Stimulated activated CD8-positive, alpha-beta memory T cell treated with anti-CD3 and anti-CD28 coated beads, Interleukin-15, amount 100 ng/mL, for 4 hours (primary cell): ENCODE measurements around the gene SIL1.
"Not testable (repeated sequence)": the region's sequence is repeated elsewhere in the genome, so short reads cannot be mapped to it uniquely, and the experiment has no call there.

Source experiments
- DNase-seq, 2 donors: peaks; one replicate each; pipeline ENCODE4 v3.0.0-alpha.2; 2020; ENCODE audit warnings: low read depth in 2 of 2

Gene SIL1

GRCh38 chr5:139204196-139204595 is 6.0 kb upstream of the SIL1 start:
- no peak for DNase-seq

- DNase-seq, result no peak
Observed at GRCh38 chr5:139199321-139199720, 1.2 kb upstream of the SIL1 start.

GRCh38 chr5:139196296-139196956 is 1.7 kb downstream of the SIL1 start:
- DNase-seq, result no peak

GRCh38 chr5:139194486-139194885 is 3.7 kb downstream of the SIL1 start:
- no peak for DNase-seq

GRCh38 chr5:139193928-139194327 is 4.2 kb downstream of the SIL1 start:
- no peak for DNase-seq

- DNase-seq, result not testable (repeated sequence)
Observed at GRCh38 chr5:139192906-139193305, 5.3 kb downstream of the SIL1 start.

- not testable (repeated sequence) for DNase-seq
Observed at GRCh38 chr5:139191954-139192353, 6.2 kb downstream of the SIL1 start.

- DNase-seq, result no peak
Observed at GRCh38 chr5:139190125-139190524, 8.0 kb downstream of the SIL1 start.

GRCh38 chr5:139188558-139189270 is 9.5 kb downstream of the SIL1 start:
- no peak for DNase-seq

GRCh38 chr5:139186752-139187326 is 11.3 kb downstream of the SIL1 start:
- no peak for DNase-seq

GRCh38 chr5:139186261-139186660 is 11.9 kb downstream of the SIL1 start:
- no peak for DNase-seq

GRCh38 chr5:139185589-139185988 is 12.6 kb downstream of the SIL1 start:
- no peak for DNase-seq

GRCh38 chr5:139183502-139183901 is 14.7 kb downstream of the SIL1 start:
- DNase-seq, result no peak

- no peak for DNase-seq
Observed at GRCh38 chr5:139182528-139183296, 15.5 kb downstream of the SIL1 start.

GRCh38 chr5:139181835-139182452 is 16.2 kb downstream of the SIL1 start:
- DNase-seq, result no peak

GRCh38 chr5:139181322-139181730 is 16.8 kb downstream of the SIL1 start:
- no peak for DNase-seq

- DNase-seq, result no peak
Observed at GRCh38 chr5:139180850-139181249, 17.3 kb downstream of the SIL1 start.

GRCh38 chr5:139179778-139180513 is 18.2 kb downstream of the SIL1 start:
- not testable (repeated sequence) for DNase-seq

- DNase-seq, result no peak
Observed at GRCh38 chr5:139178935-139179334, 19.2 kb downstream of the SIL1 start.

- no peak for DNase-seq
Observed at GRCh38 chr5:139178589-139178917, 19.6 kb downstream of the SIL1 start.
